GM18951 (cell line): ENCODE measurements around the gene ANO9.

Experiments
- POLR2A ChIP-seq: IDR thresholded peaks from 4 replicates; pipeline ENCODE4 v1.6.1; 2011; ENCODE audit warnings: mild to moderate bottlenecking; ENCODE audit not compliant: insufficient read length, insufficient read depth; ENCODE audit errors: extremely low read depth
- in situ Hi-C: fragments of 300-500 bp; cut with MboI; formaldehyde crosslinking; loops from one replicate; pipeline ENCODE4 v1.12.0; 2022; ENCODE audit warnings: low sequenced_read_pairs, mixed read lengths, inconsistent platforms; ENCODE audit not compliant: unreplicated experiment

ANO9 gene

DNA sequence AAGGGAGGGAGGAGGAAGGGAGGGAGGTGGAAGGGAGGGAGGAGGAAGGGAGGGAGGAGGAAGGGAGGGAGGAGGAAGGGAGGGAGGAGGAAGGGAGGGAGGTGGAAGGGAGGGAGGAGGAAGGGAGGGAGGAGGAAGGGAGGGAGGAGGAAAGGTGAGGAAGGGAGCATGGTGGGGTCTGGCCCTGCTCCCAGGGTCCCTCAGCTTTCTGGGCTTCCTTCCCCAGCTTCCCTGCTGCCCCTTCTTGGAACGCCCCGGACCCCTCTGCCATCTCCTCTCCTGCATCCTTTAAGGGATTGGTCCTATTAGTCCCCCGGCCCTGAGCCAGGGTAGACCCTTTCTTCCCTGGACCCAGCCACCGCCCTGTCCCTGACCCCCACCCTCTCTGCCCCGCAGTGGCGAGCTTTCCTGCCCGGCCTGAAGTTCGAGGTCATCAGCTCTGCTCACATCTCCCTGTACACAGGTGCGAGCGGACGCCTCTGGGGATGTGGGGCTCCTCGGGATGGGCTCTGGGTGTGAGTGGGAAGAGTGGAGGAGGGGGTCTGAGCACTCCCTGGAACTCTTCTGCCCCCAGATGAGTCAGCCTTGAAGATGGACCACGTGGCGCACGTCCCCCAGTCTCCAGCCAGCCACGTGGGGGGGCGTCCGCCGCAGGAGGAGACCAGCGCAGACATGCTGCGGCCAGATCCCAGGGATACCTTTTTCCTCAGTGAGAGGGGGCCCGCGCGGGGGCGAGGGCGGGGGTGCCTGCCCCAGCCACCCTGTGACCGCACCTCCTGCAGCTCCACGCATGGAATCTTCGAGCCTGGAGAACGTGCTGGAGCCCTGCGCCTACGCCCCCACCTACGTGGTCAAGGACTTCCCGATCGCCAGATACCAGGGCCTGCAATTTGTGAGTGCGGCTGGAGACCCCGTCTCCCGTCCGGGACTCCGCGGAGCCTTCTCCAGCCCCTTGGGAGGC lies 66.5 kb downstream of the ANO9 start:
- in situ Hi-C loops, result no loop called here
- no peak for TF ChIP-seq POLR2A

GRCh38 chr11:373716-374551 lies 67.9 kb downstream of the ANO9 start:
- no peak for TF ChIP-seq POLR2A
- in situ Hi-C loops, result no loop called here

- TF ChIP-seq POLR2A, result no peak
- in situ Hi-C loops, result no loop called here
These were observed 68.7 kb downstream of the ANO9 start for GRCh38 chr11:372809-373715.

DNA sequence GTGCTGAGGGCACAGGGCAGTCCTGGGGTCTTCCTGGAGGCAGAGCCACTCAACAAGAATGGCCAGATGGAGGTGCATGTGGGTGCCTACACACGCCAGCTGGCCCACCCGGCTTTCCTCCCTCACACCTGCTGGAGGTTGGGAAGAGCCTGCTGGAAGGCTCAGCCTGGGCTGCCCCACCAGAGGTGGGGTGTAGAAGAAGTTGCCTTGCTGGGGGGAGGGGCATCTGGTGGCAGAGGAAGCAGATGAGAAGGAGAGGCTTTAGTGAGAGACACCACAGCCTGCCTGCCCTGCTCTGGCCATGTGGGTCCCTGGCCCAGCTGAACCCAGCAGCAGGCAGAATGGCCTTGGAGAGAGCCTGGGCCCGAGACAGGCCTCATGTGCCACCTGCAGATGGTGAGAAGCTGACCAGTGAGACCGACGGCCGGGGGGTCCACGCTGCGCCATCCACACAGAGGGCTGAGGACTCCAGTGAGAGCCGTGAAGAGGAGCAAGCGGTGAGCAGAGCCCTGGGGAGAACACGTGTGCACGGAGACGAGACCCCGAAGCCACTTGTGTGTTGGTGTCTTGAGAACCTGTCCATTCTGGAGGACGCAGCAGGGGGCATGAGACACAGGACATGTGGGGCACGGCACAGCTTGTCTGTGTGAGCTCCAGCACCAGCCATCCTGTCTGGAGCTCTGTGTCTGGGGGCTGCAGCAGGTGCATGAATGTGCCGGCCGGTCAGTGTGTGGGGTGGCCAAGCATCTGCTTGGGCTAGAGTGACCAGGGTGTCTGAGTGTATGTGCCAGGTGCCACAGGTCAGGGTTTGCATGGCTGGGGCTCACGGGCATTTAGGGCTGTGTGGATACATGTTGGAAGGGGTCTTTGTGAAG lies 69.9 kb downstream of the ANO9 start:
- TF ChIP-seq POLR2A, result no peak
- in situ Hi-C loops, result no loop called here

GRCh38 chr11:371051-371450 lies 70.8 kb downstream of the ANO9 start:
- no peak for TF ChIP-seq POLR2A
- in situ Hi-C loops, result no loop called here

GRCh38 chr11:370070-370941 lies 71.5 kb downstream of the ANO9 start:
- in situ Hi-C loops, result no loop called here
- TF ChIP-seq POLR2A, result no peak

DNA sequence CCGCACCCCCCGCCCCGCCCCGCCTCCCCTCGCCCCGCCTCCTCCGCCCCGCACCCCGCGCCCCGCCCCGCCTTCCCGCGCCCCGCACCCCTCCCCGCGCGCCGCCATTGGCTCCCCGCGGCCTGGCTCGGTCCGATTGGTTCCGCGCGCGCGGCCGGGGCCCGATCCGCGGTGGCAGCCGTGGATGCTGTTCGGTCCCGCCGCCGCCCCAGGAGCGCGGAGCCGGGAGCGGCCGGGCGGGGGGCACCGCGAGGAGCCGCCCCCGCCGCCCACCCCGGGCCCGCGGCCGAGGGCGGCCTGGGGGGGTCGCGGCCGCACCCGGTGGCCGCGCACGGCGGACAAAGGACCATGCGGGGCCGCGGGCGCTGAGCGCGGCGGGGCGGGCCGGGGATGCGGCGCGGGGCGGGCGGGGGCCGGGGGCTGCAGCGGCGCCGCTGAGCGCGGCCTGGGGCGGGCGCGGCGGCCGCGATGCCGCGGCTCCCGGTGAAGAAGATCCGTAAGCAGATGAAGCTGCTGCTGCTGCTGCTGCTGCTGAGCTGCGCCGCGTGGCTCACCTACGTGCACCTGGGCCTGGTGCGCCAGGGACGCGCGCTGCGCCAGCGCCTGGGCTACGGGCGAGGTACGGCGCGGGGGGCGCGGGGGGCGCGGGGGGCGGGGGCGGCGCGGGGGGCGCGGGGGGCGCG lies 72.3 kb downstream of the ANO9 start, which contains the start of gene B4GALNT4:
Gene B4GALNT4, plus strand, starts transcription at position 164 of the 683 bp plus-strand sequence. Its CDS starts 305 bp downstream, at position 469.
- in situ Hi-C loops, result no loop called here
- no peak for TF ChIP-seq POLR2A

DNA sequence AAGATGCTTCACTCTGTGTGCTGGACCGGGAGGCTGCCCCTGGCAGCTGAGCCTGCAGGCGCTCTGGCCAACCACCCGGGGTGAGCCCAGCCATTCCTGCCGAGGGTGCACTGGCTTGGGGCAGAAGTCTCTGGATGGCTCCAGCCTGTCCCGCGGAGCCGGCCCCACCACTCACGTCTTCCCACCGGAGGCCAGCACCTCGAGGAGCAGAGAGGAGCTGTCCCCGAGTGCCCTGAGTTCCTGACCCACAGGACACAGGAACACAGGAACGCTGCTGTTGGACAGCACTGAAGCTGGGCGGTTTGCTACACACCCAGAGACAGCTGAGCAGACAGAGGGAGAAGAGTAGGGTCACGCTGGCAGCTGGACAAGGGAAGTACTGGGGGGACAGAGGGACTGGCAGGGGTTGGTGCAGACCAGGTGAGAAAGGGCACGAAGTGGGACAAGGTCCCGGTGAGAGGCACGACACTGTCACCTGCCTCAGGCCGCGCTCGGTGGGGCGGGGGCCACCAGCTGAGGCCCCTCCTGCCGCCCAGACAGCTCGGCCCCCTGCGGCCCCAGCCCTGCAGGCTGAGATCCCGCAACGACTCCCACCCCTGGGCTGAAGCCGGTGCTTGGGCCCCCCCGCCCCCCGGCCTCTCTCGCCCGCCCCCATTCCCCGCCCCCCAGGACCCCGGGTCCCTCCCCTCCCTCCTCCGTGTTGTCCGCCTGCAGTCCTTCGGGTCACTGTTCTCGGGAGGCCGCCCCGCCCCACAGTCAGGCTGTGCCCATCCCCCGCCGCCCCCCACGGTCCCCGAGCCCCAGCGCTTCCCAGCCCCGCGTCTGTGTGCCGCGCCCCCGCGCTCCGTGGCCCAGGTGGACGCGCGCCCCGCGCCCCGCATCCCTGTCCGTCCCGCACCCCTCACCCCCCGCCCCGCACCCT lies 73.1 kb downstream of the ANO9 start:
- in situ Hi-C loops, result no loop called here
- TF ChIP-seq POLR2A, result no peak

GRCh38 chr11:367956-368413 lies 73.8 kb downstream of the ANO9 start:
- TF ChIP-seq POLR2A, result no peak
- in situ Hi-C loops, result no loop called here
